HepG2 (cell line): ENCODE results near the gene NFKB1. TPM values are rescaled to one million over a fixed set of nuclear protein-coding genes. Genes with fewer than 3 reads are reported as not detected.

ENCODE experiments used
- CENPT ChIP-seq: sonication (generic); formaldehyde crosslinking; IDR thresholded peaks from 2 replicates; pipeline ENCODE4 v1.8.0; 2022; ENCODE audit warnings: low read depth, mild to moderate bottlenecking, moderate library complexity, missing genetic modification reagents
- CREBL2 ChIP-seq: sonication (generic); formaldehyde crosslinking; IDR thresholded peaks from 2 replicates; pipeline ENCODE4 v1.8.1; 2023; ENCODE audit warnings: missing genetic modification reagents, mild to moderate bottlenecking, borderline replicate concordance
- DNMT1 ChIP-seq: sonication (generic); formaldehyde crosslinking; IDR thresholded peaks from 2 replicates; pipeline ENCODE4 v1.5.1; 2020; ENCODE audit warnings: mild to moderate bottlenecking, missing genetic modification reagents
- EEA1 ChIP-seq: sonication (generic); formaldehyde crosslinking; IDR thresholded peaks from 2 replicates; pipeline ENCODE4 v1.5.1; 2020; ENCODE audit warnings: mild to moderate bottlenecking, missing genetic modification reagents, borderline replicate concordance
- FOXA1 ChIP-seq, 2 experiments: fragments of 450-650 bp in 1 of 2; sonication (generic) in 1 of 2; formaldehyde crosslinking in 1 of 2; IDR thresholded peaks; 2 replicates each; pipeline versions ENCODE4 v1.4.0 to v1.6.1; 2016 to 2020; ENCODE audit warnings: missing genetic modification reagents in 1 of 2
- GABPA ChIP-seq, 2 experiments: IDR thresholded peaks; 2 replicates each; pipeline ENCODE4 v1.6.1; 2011 to 2016; ENCODE audit warnings: low read depth in 2 of 2, low read length in 1 of 2, missing biosample characterization in 1 of 2, missing genetic modification characterization in 1 of 2
- KAT2B ChIP-seq: fragments of 150-350 bp; IDR thresholded peaks from 2 replicates; pipeline ENCODE4 v1.6.1; 2014; ENCODE audit warnings: low read depth, low read length, borderline replicate concordance
- KLF15 ChIP-seq: sonication (generic); formaldehyde crosslinking; IDR thresholded peaks from 2 replicates; pipeline ENCODE4 v1.8.1; 2023; ENCODE audit warnings: borderline replicate concordance, mild to moderate bottlenecking, inconsistent platforms, missing genetic modification reagents, mixed read lengths
- MAFK ChIP-seq, 2 experiments: IDR thresholded peaks in 1 of 2; conservative IDR thresholded peaks in 1 of 2; 2 replicates each; pipeline ENCODE4 v1.6.1; 2011; ENCODE audit warnings: improper control_type of control experiment in 2 of 2, low read length in 2 of 2
- MBNL3 ChIP-seq: fragments of 250-450 bp; sonication (Bioruptor Pico); conservative IDR thresholded peaks from 2 replicates; pipeline ENCODE4 v1.8.0; 2022; ENCODE audit warnings: mild to moderate bottlenecking, inconsistent platforms
- MLLT10 ChIP-seq: sonication (generic); formaldehyde crosslinking; IDR thresholded peaks from 2 replicates; pipeline ENCODE4 v1.4.0; 2020; ENCODE audit warnings: missing genetic modification reagents
- MYC ChIP-seq: sonication (generic); formaldehyde crosslinking; IDR thresholded peaks from 2 replicates; pipeline ENCODE4 v1.9.0; 2021; ENCODE audit warnings: missing genetic modification reagents, borderline replicate concordance
- MZF1 ChIP-seq: sonication (generic); formaldehyde crosslinking; IDR thresholded peaks from 2 replicates; pipeline ENCODE4 v1.8.1; 2023; ENCODE audit warnings: mild to moderate bottlenecking, missing genetic modification reagents, borderline replicate concordance
- PPARG ChIP-seq: conservative IDR thresholded peaks from 2 replicates; pipeline ENCODE4 v1.6.1; 2016; ENCODE audit warnings: missing biosample characterization, missing genetic modification reagents
- RBFOX2 ChIP-seq: fragments of 200-400 bp; formaldehyde crosslinking; IDR thresholded peaks from 2 replicates; pipeline ENCODE4 v1.6.1; 2017; ENCODE audit warnings: low read depth, mild to moderate bottlenecking, low read length
- SAP130 ChIP-seq: IDR thresholded peaks from 2 replicates; pipeline ENCODE4 v1.6.1; 2016; ENCODE audit warnings: low read depth
- SIN3B ChIP-seq: fragments of 150-350 bp; IDR thresholded peaks from 2 replicates; pipeline ENCODE4 v1.6.1; 2014; ENCODE audit warnings: low read length
- SIX4 ChIP-seq: sonication (generic); formaldehyde crosslinking; IDR thresholded peaks from 2 replicates; pipeline ENCODE4 v1.4.0; 2020; ENCODE audit warnings: missing genetic modification reagents
- TP53 ChIP-seq: sonication (generic); formaldehyde crosslinking; conservative IDR thresholded peaks from 2 replicates; pipeline ENCODE4 v1.4.0; 2020; ENCODE audit warnings: missing genetic modification reagents
- ZNF282 ChIP-seq: fragments of 450-650 bp; IDR thresholded peaks from 2 replicates; pipeline ENCODE4 v1.6.1; 2018; ENCODE audit not compliant: partially characterized antibody
- ZNF431 ChIP-seq: sonication (generic); formaldehyde crosslinking; IDR thresholded peaks from 2 replicates; pipeline ENCODE4 v1.9.0; 2022; ENCODE audit warnings: missing genetic modification reagents, low read depth, mild to moderate bottlenecking, borderline replicate concordance
- ZNF530 ChIP-seq: sonication (generic); formaldehyde crosslinking; IDR thresholded peaks from 2 replicates; pipeline ENCODE4 v1.5.0; 2020; ENCODE audit warnings: low read depth, mild to moderate bottlenecking, missing genetic modification reagents
- ZNF660 ChIP-seq: sonication (generic); formaldehyde crosslinking; IDR thresholded peaks from 2 replicates; pipeline ENCODE4 v1.5.1; 2020; ENCODE audit warnings: mild to moderate bottlenecking, low read depth, missing genetic modification reagents, borderline replicate concordance
- ZSCAN20 ChIP-seq: sonication (generic); formaldehyde crosslinking; IDR thresholded peaks from 2 replicates; pipeline ENCODE4 v1.4.0; 2020; ENCODE audit warnings: missing genetic modification reagents, mild to moderate bottlenecking, borderline replicate concordance
- polyA plus RNA-seq, 8 experiments: library from polyadenylated mRNA; depleted of rRNA in 3 of 8; stranded (reverse) in 7 of 8; unstranded in 1 of 8; fragments of >200 nt; fragmentation: Illumina TruSeq in 4 of 8; extraction: Trizol in 4 of 8; gene quantifications; 2 replicates each; pipeline versions ENCODE4 v1.2.1 to v1.2.3, GENCODE V29; 2011 to 2016; ENCODE audit warnings: low read depth in 4 of 8, missing spikeins in 1 of 8, mixed read lengths in 1 of 8; ENCODE audit not compliant: insufficient read depth in 1 of 8
- total RNA-seq, 5 experiments: library from RNA; depleted of rRNA; stranded (reverse); fragments of >200 nt; fragmentation: Illumina TruSeq; extraction: Trizol; gene quantifications; 2 replicates each; pipeline ENCODE4 v1.2.3, GENCODE V29; 2016; ENCODE audit warnings: low read depth in 1 of 5
- TF ChIP-seq, protein P1 (sequence below): sonication (generic); formaldehyde crosslinking; IDR thresholded peaks from 2 replicates; pipeline ENCODE4 v1.8.1; 2022; ENCODE audit warnings: low read depth, mild to moderate bottlenecking, missing genetic modification reagents
- TF ChIP-seq, protein P2 (sequence below): sonication (generic); formaldehyde crosslinking; IDR thresholded peaks from 2 replicates; pipeline ENCODE4 v1.5.0; 2020; ENCODE audit warnings: missing genetic modification reagents
- TF ChIP-seq, protein P3 (sequence below): sonication (generic); formaldehyde crosslinking; IDR thresholded peaks from 2 replicates; pipeline ENCODE4 v1.4.0; 2020; ENCODE audit warnings: mild to moderate bottlenecking, missing genetic modification reagents

The NFKB1 gene
- total and polyA plus RNA-seq, 2 of the 13 experiments (the other 11 are each of a cell fraction or from before 2014, with no cell fraction given): 15.4 to 31.6 TPM

DNA sequence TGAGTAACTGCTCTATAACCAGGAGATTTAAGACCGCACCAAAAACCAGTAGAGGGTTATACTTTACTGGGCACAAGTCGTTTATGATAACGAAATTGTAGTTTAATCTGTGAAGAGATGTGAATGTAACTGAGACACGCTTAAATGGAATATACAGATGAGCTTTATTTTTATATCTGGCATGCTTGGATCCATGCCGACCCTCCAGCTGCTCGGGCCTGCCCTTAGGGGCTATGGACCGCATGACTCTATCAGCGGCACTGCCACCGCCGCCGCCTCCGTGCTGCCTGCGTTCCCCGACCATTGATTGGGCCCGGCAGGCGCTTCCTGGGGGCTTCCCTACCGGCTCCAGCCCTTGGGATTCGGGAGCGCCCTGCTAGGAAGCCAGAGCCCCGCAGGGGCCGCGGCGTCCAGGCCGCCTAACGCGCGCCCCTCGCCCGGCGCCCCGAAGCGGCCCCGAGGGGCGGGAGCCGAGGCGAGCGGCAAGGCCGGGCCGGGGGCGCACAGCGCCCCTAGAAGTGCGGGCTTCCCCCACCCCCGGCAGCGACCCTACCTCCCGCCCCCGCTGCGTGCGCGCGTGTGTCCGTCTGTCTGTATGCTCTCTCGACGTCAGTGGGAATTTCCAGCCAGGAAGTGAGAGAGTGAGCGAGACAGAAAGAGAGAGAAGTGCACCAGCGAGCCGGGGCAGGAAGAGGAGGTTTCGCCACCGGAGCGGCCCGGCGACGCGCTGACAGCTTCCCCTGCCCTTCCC is at the start of gene NFKB1 (continued):
- TF ChIP-seq, protein P1, sequence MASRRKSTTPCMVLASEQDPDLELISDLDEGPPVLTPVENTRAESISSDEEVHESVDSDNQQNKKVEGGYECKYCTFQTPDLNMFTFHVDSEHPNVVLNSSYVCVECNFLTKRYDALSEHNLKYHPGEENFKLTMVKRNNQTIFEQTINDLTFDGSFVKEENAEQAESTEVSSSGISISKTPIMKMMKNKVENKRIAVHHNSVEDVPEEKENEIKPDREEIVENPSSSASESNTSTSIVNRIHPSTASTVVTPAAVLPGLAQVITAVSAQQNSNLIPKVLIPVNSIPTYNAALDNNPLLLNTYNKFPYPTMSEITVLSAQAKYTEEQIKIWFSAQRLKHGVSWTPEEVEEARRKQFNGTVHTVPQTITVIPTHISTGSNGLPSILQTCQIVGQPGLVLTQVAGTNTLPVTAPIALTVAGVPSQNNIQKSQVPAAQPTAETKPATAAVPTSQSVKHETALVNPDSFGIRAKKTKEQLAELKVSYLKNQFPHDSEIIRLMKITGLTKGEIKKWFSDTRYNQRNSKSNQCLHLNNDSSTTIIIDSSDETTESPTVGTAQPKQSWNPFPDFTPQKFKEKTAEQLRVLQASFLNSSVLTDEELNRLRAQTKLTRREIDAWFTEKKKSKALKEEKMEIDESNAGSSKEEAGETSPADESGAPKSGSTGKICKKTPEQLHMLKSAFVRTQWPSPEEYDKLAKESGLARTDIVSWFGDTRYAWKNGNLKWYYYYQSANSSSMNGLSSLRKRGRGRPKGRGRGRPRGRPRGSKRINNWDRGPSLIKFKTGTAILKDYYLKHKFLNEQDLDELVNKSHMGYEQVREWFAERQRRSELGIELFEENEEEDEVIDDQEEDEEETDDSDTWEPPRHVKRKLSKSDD: no peak
- TF ChIP-seq ZNF282 (no peak), CREBL2 (CRISPR knock-in tag) (no peak), ZNF530 (CRISPR knock-in tag) (no peak), KAT2B (no peak), RBFOX2 (no peak; the same call in 1 of the 2 replicates), MYC (CRISPR knock-in tag) (peak; percentile 53), ZNF660 (no peak), TP53 (CRISPR knock-in tag) (no peak), MZF1 (CRISPR knock-in tag) (no peak), CENPT (CRISPR knock-in tag) (0 out of 2 replicates have a peak, but pooled peaks have one; percentile 17), FOXA1 (IDR thresholded peaks at IDR 0.05) (no peak), FOXA1 (CRISPR knock-in tag; IDR thresholded peaks at IDR 0.05) (no peak), EEA1 (CRISPR knock-in tag) (no peak), MLLT10 (no peak), DNMT1 (CRISPR knock-in tag) (no peak), ZNF431 (CRISPR knock-in tag) (no peak), KLF15 (CRISPR knock-in tag) (no peak), SAP130 (CRISPR knock-in tag) (peak; percentile 46; the same call in 1 of the 2 replicates), SIN3B (no peak), GABPA (IDR thresholded peaks at IDR 0.05; ENCODE audit: low read depth, low read length) (peak; percentile 28; the same call in 1 of the 2 replicates), GABPA (CRISPR knock-in tag; IDR thresholded peaks at IDR 0.05; ENCODE audit: low read depth) (no peak), MAFK (conservative IDR thresholded peaks at IDR 0.05 in 1 of 2, IDR thresholded peaks at IDR 0.05 in 1 of 2; ENCODE audit: low read length in 2 of 2) (no peak), MBNL3 (CRISPR knock-in tag) (no peak), SIX4 (CRISPR knock-in tag) (no peak), ZSCAN20 (CRISPR knock-in tag) (no peak), PPARG (no peak)
- TF ChIP-seq, protein P2, sequence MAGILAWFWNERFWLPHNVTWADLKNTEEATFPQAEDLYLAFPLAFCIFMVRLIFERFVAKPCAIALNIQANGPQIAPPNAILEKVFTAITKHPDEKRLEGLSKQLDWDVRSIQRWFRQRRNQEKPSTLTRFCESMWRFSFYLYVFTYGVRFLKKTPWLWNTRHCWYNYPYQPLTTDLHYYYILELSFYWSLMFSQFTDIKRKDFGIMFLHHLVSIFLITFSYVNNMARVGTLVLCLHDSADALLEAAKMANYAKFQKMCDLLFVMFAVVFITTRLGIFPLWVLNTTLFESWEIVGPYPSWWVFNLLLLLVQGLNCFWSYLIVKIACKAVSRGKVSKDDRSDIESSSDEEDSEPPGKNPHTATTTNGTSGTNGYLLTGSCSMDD (CRISPR knock-in tag): no peak
- TF ChIP-seq, protein P3, sequence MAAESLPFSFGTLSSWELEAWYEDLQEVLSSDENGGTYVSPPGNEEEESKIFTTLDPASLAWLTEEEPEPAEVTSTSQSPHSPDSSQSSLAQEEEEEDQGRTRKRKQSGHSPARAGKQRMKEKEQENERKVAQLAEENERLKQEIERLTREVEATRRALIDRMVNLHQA (CRISPR knock-in tag): no peak
